ENCODE results near the gene CYP2B6. TPM values are rescaled to one million over a fixed set of nuclear protein-coding genes. Genes with fewer than 3 reads are reported as not detected.
"Not testable (repeated sequence)": the region's sequence is repeated elsewhere in the genome, so short reads cannot be mapped to it uniquely, and the experiment has no call there.

The CYP2B6 gene
- total RNA-seq (2014; rRNA removed): not detected in 2 replicates
- polyA plus RNA-seq (2012): not detected

GRCh38 chr19:40990972-40991381 lies at the start of gene CYP2B6:
TSS of gene CYP2B6 (plus strand) at chr19:40991282. CDS start at chr19:40991306, 24 bp downstream.
- DNase-seq (ENCODE audit: low read depth): no peak

- no peak for DNase-seq (ENCODE audit: low read depth)
Measured at GRCh38 chr19:40941481-40942219, 49.4 kb upstream of the CYP2B6 start.

DNA sequence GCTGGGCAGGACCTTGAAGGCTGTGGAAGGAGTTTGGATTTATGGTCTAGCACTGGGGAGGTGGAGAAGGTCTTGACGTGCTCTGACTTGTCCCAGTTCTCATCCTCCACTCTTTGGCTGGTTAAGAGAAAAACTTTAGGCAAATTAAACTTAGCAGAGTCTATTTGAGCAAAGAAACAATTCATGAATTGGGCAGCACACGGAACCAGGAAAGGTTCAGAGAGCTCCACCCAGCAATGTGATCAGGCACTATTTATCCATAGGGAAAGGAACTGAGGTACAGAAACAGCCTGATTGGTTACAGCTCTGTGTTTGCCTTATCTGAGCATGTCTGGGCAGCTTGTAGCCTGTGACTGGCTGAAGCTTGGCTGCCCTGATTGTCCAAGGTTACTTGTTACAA lies 45.4 kb upstream of the CYP2B6 start:
- DNase-seq (ENCODE audit: low read depth): no peak

DNA sequence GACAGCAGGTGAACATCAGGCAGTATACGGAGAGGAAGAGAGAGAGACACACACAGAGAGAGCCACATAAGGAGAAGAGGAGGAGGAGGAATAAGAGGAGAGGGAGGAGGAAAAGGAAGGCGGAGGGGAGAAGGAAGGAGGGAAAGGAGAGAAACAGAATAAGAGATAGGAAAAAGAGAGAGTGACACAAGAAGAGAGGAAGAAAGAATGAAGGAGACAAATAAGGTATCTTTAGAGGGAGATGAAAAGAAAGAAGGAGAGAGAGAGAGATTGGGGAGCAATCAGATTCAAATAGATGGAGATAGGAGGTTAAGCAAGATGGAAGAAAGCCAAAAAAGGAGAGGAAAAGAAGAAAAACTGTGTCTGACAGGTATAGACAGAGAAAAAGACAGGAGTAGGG lies 44.0 kb upstream of the CYP2B6 start:
- no peak for DNase-seq (ENCODE audit: low read depth)

GRCh38 chr19:40947573-40947972 lies 43.5 kb upstream of the CYP2B6 start:
- no peak for DNase-seq (ENCODE audit: low read depth)

DNA sequence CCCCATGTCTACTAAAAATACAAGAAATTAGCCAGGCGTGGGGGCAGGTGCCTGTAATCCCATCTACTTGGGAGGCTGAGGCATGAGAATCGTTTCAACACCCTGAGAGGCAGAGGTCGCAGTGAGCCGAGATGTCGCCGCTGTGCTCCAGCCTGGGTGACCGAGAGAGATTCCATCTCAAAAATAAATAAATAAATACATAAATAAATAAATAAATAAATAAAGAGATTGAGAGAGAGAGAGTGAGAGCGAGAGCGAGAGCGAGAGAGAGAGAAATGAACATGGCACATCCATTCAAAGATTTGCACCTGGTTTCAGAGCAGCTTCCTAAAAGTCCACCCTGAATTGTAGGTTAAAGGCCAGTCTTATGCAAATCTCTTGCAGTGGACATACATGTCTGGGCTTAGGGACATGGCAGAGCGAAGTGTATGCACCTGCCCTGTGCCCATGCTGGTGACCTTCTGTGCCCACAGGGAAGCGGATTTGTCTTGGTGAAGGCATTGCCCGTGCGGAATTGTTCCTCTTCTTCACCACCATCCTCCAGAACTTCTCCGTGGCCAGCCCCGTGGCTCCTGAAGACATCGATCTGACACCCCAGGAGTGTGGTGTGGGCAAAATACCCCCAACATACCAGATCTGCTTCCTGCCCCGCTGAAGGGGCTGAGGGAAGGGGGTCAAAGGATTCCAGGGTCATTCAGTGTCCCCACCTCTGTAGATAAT lies 42.3 kb upstream of the CYP2B6 start:
- no peak for DNase-seq (ENCODE audit: low read depth)

GRCh38 chr19:40954573-40954972 lies 36.5 kb upstream of the CYP2B6 start:
- DNase-seq (ENCODE audit: low read depth): peak; percentile 8

DNA sequence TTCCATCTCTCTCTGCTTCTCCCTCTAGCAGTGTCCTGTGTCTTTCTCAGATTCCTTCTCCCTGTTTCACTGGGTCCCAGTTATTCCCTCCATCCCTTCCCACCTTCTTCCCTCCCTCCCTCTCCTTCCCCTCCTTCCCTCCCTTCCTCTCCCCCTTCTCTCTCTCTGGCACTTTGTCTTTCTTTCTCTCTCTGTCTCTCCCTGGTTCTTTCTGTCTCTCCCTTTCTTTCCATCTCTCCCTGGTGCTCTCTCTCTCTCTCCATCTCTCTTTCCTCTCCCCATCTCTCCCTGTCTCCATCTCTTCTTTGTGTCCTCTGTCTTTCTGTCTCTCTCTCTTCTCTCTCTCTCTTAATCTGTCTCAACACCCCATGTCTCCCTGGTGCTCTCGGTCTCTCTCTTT lies 31.7 kb upstream of the CYP2B6 start:
- no peak for DNase-seq (ENCODE audit: low read depth)

GRCh38 chr19:40960062-40960685 lies 30.9 kb upstream of the CYP2B6 start:
- DNase-seq (ENCODE audit: low read depth): no peak

DNA sequence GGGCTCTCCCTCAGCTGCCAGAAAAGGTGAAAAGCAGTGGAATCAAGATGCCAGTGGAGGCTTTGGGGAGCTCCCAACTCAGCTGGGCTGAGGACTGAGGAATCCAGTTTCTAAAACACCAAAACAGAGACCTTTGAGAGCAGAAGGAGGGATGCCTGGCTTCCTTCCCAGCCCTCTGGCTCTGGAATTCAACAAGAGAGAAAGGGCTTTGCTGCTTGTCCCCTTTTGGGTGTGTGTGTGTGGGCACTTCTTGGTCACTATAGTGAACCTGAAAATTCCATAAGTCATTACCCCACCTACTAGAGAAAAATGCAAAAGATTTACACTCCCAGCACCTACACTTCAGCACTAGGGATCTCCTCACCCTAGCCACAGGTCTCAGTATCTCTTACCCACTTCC lies 30.3 kb upstream of the CYP2B6 start:
- no peak for DNase-seq (ENCODE audit: low read depth)

DNA sequence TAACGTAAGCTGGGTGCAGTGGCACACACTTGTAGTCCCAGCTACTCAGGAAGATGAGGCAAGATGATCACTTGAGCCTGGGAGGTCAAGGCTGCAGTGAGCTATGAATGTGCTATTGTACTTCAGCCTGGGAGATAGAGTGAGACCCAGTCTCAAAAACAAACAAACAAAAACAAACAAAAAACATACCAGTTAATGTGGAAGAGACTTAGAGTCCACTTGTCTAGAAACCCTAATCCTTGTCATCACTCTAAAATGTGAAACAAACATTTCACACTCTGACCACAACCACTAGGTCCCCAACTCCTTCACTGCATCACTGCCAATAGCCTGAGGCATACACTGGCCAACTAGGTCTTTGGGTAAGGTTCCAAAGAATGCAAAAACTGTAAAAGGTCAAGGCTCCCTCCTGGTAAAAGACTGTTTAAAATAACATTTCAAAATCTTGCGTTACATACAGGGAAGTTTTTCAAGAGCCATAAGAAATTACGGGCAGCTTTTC lies 28.6 kb upstream of the CYP2B6 start:
- DNase-seq (ENCODE audit: low read depth): no peak

- DNase-seq (ENCODE audit: low read depth): not testable (repeated sequence)
Measured at GRCh38 chr19:40964361-40964760, 26.7 kb upstream of the CYP2B6 start.

- DNase-seq (ENCODE audit: low read depth): not testable (repeated sequence)
Measured at GRCh38 chr19:40965351-40965750, 25.7 kb upstream of the CYP2B6 start.

DNA sequence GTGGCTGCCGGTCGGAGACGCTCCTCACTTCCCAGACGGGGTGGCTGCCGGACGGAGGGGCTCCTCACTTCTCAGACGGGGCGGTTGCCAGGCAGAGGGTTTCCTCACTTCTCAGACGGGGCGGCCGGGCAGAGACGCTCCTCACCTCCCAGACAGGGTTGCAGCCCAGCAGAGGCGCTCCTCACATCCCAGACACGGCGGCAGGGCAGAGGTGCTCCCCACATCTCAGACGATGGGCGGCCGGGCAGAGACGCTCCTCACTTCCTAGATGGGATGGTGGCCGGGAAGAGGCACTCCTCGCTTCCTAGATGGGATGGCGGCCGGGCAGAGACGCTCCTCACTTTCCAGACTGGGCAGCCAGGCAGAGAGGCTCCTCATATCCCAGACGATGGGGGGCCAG lies 24.5 kb upstream of the CYP2B6 start:
- DNase-seq (ENCODE audit: low read depth): not testable (repeated sequence)

DNA sequence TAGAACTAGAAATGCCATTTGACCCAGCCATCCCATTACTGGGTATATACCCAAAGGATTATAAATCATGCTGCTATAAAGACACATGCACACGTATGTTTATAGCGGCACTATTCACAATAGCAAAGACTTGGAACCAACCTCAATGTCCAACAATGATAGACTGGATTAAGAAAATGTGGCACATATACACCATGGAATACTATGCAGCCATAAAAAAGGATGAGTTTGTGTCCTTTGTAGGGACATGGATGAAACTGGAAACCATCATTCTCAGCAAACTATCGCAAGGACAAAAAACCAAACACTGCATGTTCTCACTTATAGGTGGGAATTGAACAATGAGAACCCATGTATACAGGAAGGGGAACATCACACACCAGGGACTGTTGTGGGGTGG lies 23.0 kb upstream of the CYP2B6 start:
- not testable (repeated sequence) for DNase-seq (ENCODE audit: low read depth)

GRCh38 chr19:40969721-40970120 lies 21.4 kb upstream of the CYP2B6 start:
- not testable (repeated sequence) for DNase-seq (ENCODE audit: low read depth)

GRCh38 chr19:40970396-40971345 lies 20.4 kb upstream of the CYP2B6 start:
- DNase-seq (ENCODE audit: low read depth): not testable (repeated sequence)

DNA sequence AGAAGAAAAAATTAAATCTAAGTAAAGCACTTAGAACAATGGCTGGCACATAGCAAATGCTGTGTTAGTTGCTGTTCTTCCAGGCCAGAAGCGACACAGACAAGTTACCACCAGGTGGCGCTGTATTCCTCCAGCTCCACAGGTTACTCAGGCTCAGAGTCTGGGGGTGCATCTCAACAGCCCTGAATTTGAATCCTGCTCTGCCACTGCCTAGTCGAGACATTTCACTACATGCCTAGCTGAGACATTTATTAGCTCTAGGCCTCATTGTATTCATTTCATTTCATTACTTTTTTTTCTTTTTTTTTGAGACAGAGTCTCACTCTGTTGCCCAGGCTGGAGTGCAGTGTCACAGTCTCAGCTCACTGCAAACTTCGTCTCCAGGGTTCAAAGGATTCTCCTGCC lies 16.4 kb upstream of the CYP2B6 start:
- DNase-seq (ENCODE audit: low read depth): peak; percentile 52

GRCh38 chr19:40976134-40976533 lies 14.9 kb upstream of the CYP2B6 start:
- no peak for DNase-seq (ENCODE audit: low read depth)

- no peak for DNase-seq (ENCODE audit: low read depth)
Measured at GRCh38 chr19:40976724-40977123, 14.4 kb upstream of the CYP2B6 start.

- not testable (repeated sequence) for DNase-seq (ENCODE audit: low read depth)
Measured at GRCh38 chr19:40979759-40980158, 11.3 kb upstream of the CYP2B6 start.
